Peyer's patch (tissue), 4 donors: ENCODE data around the gene AHR.

Experiments
- CTCF ChIP-seq, 6 experiments: fragments of 450-650 bp in 4 of 6; fragments of 200-600 bp in 2 of 6; sonication (generic) in 1 of 6; IDR thresholded peaks; one replicate each; pipeline ENCODE4 v1.5.1; 2017 to 2019; ENCODE audit warnings: antibody characterized with exemption in 6 of 6, mild to moderate bottlenecking in 3 of 6, moderate library complexity in 1 of 6
- POLR2A ChIP-seq, 2 donors: fragments of 450-650 bp; IDR thresholded peaks; one replicate each; pipeline ENCODE4 v1.5.1; 2017; ENCODE audit warnings: antibody characterized with exemption in 2 of 2, mild to moderate bottlenecking in 2 of 2, moderate library complexity in 2 of 2

- TF ChIP-seq CTCF (IDR thresholded peaks at IDR 0.05) (no peak), POLR2A (IDR thresholded peaks at IDR 0.05) (no peak)
These were observed 19.4 kb upstream of the AHR start for GRCh38 chr7:17279061-17279460.
